Activated naive CD8-positive, alpha-beta T cell treated with anti-CD3 and anti-CD28 coated beads for 36 hours (primary cell): ENCODE results near the gene PIK3CA. TPM values are rescaled to one million over a fixed set of nuclear protein-coding genes. Genes with fewer than 3 reads are reported as not detected.
"Not testable (repeated sequence)": the region's sequence is repeated elsewhere in the genome, so short reads cannot be mapped to it uniquely, and the experiment has no call there.

ENCODE experiments used
- DNase-seq: peaks from one replicate; pipeline ENCODE4 v3.0.0; 2021
- H3K27ac Mint-ChIP-seq: one replicate; pipeline ENCODE4 v1.8.0; 2022; ENCODE audit warnings: mild to moderate bottlenecking, moderate library complexity, mixed read lengths
- H3K27me3 Mint-ChIP-seq: one replicate; pipeline ENCODE4 v1.8.0; 2022; ENCODE audit warnings: mild to moderate bottlenecking, mixed read lengths
- H3K36me3 Mint-ChIP-seq: one replicate; pipeline ENCODE4 v1.8.0; 2021; ENCODE audit warnings: mild to moderate bottlenecking, mixed read lengths
- H3K4me1 Mint-ChIP-seq: one replicate; pipeline ENCODE4 v1.8.0; 2021; ENCODE audit warnings: mixed read lengths
- H3K4me3 Mint-ChIP-seq: one replicate; pipeline ENCODE4 v1.8.0; 2022; ENCODE audit warnings: mild to moderate bottlenecking, moderate library complexity, mixed read lengths
- H3K9me3 Mint-ChIP-seq: one replicate; pipeline ENCODE4 v1.8.0; 2022; ENCODE audit warnings: mixed read lengths
- total RNA-seq, 2 experiments: library from RNA; stranded (reverse); gene quantifications; one replicate each; pipeline ENCODE4 v1.2.3, GENCODE V29; 2021

Gene PIK3CA
- total RNA-seq, 2 experiments from 2014 or later = 16.8 to 19.0 TPM

- DNase-seq, H3K27ac Mint-ChIP-seq, H3K4me3 Mint-ChIP-seq, H3K27me3 Mint-ChIP-seq, H3K36me3 Mint-ChIP-seq: not testable (repeated sequence)
- Mint-ChIP-seq H3K4me1 (peaks cover 11% of the 10 kb centered on the region), H3K9me3 (peaks cover 20% of the 10 kb centered on the region)
These were observed 109.6 kb downstream of the PIK3CA start for GRCh38 chr3:179257742-179258141.

- peaks cover 11% of the 10 kb centered on the region for H3K4me1 Mint-ChIP-seq
- no peaks in the 10 kb centered on the region for H3K27me3 Mint-ChIP-seq
- DNase-seq = no peak
- peaks cover 20% of the 10 kb centered on the region for H3K9me3 Mint-ChIP-seq
- H3K27ac Mint-ChIP-seq = no peak overlapping the region
- H3K36me3 Mint-ChIP-seq = peaks cover 7% of the 10 kb centered on the region
- no peak overlapping the region for H3K4me3 Mint-ChIP-seq
These were observed 110.7 kb downstream of the PIK3CA start for GRCh38 chr3:179258820-179259219.

GRCh38 chr3:179259959-179260756 lies 112.0 kb downstream of the PIK3CA start:
- H3K36me3 Mint-ChIP-seq, DNase-seq, H3K4me3 Mint-ChIP-seq, H3K27ac Mint-ChIP-seq, H3K27me3 Mint-ChIP-seq: not testable (repeated sequence)
- Mint-ChIP-seq H3K9me3 (peaks cover 20% of the 10 kb centered on the region), H3K4me1 (peaks cover 11% of the 10 kb centered on the region)

DNA sequence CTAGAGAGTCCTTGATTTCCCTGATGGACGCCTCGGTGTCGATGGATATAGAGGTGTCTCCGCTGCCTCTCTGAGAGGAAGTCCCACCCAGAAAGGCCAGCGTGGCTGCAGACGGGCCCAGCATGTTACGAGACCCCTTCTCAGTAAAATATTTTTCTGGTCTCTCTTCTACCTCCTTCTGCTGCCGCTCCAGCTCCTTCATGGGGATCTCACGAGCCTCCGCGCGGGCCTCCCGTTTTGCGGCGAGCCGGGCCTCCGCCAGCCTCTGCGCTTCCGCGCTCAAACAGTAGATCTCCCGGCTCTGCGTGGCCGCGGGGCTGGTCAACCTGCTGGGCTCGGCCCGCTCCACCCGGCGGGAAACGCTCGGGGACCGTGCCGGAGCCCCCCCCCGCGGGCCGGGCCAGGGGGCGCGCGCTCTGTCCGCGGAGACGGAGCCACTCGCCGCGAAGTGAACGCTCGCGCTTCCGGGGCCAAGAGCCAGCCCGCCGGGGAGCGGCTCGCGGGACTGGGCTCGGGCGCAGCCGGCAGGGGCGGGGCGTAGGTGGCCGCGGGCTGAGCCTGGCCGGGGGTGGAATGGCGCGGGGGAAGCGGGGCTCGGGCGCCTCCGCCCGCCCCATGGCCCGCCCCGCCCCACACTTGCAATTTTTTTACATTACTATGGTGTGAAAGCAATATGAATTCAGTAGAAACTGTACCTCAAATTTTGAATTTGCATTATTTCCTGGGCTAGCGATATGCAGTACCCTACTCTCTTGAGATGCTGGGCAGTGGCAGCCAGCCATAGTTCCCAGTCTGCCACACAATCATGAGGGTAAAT lies 113.0 kb downstream of the PIK3CA start:
- peaks cover 11% of the 10 kb centered on the region for H3K4me1 Mint-ChIP-seq
- H3K27me3 Mint-ChIP-seq = no peaks in the 10 kb centered on the region
- peak; percentile 81 for DNase-seq
- no peak overlapping the region for H3K27ac Mint-ChIP-seq
- H3K4me3 Mint-ChIP-seq = peak overlapping the region; percentile 67
- H3K9me3 Mint-ChIP-seq = peaks cover 20% of the 10 kb centered on the region
- peaks cover 5% of the 10 kb centered on the region for H3K36me3 Mint-ChIP-seq

DNA sequence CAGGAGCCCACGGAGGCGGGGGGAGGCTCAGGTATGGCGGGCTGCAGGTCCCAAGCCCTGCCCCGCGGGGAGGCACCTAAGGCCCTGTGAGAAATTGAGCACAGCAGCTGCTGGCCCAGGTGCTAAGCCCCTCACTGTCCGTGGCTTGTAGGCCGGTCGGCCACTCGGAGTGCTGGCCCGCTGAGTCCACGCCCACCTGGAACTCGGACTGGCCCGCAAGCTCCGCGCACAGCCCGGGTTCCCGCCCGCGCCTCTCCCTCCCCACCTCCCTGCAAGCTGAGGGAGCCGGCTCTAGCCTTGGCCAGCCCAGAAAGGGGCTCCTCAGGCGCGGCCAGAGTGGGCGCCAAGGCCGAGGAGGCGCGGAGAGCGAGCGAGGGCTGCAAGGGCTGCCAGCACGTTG lies 115.0 kb downstream of the PIK3CA start:
- peaks cover 3% of the 10 kb centered on the region for H3K27me3 Mint-ChIP-seq
- no peak overlapping the region for H3K27ac Mint-ChIP-seq
- H3K36me3 Mint-ChIP-seq = peaks cover 5% of the 10 kb centered on the region
- H3K9me3 Mint-ChIP-seq = peaks cover 17% of the 10 kb centered on the region
- DNase-seq = no peak
- no peak overlapping the region for H3K4me3 Mint-ChIP-seq
- peaks cover 11% of the 10 kb centered on the region for H3K4me1 Mint-ChIP-seq

GRCh38 chr3:179264449-179264848 lies 116.3 kb downstream of the PIK3CA start:
- Mint-ChIP-seq H3K27ac (no peak overlapping the region), H3K4me3 (no peak overlapping the region), H3K4me1 (peaks cover 14% of the 10 kb centered on the region), H3K27me3 (peaks cover 9% of the 10 kb centered on the region), H3K36me3 (peaks cover 5% of the 10 kb centered on the region), H3K9me3 (peaks cover 13% of the 10 kb centered on the region)
- no peak for DNase-seq

DNA sequence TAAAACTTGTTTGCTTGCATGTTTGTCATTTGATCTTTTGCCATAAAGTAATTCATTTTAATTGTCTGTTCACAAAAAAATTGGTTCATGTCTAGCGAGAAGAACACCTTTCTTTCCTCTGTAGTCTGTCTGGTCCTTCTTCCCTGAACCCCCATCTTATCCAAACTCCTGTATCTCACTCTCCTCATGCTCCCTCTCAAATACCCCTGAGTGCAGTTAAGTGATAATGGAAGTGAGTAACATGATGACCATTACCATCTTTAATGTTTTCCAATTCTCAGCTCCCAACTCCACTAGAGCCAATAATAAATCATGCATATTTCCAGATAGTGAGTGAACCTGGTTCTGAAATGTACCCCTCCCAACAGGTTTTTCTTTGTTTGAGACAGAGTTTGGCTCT lies 116.9 kb downstream of the PIK3CA start:
- Mint-ChIP-seq H3K27me3 (peaks cover 9% of the 10 kb centered on the region), H3K4me1 (peaks cover 14% of the 10 kb centered on the region), H3K4me3 (no peak overlapping the region), H3K27ac (no peak overlapping the region), H3K9me3 (peaks cover 8% of the 10 kb centered on the region), H3K36me3 (peaks cover 5% of the 10 kb centered on the region)
- no peak for DNase-seq

- peaks cover 8% of the 10 kb centered on the region for H3K4me1 Mint-ChIP-seq
- peaks cover 9% of the 10 kb centered on the region for H3K27me3 Mint-ChIP-seq
- peaks cover 1% of the 10 kb centered on the region for H3K9me3 Mint-ChIP-seq
- H3K27ac Mint-ChIP-seq = no peak overlapping the region
- DNase-seq = no peak
- no peaks in the 10 kb centered on the region for H3K36me3 Mint-ChIP-seq
- H3K4me3 Mint-ChIP-seq = no peak overlapping the region
These were observed 117.7 kb downstream of the PIK3CA start for GRCh38 chr3:179265875-179266274.

GRCh38 chr3:179266701-179267211 lies 118.6 kb downstream of the PIK3CA start:
- Mint-ChIP-seq H3K27ac (no peak overlapping the region), H3K9me3 (no peaks in the 10 kb centered on the region), H3K4me3 (no peak overlapping the region), H3K4me1 (peaks cover 6% of the 10 kb centered on the region), H3K27me3 (peaks cover 9% of the 10 kb centered on the region), H3K36me3 (no peaks in the 10 kb centered on the region)
- no peak for DNase-seq

DNA sequence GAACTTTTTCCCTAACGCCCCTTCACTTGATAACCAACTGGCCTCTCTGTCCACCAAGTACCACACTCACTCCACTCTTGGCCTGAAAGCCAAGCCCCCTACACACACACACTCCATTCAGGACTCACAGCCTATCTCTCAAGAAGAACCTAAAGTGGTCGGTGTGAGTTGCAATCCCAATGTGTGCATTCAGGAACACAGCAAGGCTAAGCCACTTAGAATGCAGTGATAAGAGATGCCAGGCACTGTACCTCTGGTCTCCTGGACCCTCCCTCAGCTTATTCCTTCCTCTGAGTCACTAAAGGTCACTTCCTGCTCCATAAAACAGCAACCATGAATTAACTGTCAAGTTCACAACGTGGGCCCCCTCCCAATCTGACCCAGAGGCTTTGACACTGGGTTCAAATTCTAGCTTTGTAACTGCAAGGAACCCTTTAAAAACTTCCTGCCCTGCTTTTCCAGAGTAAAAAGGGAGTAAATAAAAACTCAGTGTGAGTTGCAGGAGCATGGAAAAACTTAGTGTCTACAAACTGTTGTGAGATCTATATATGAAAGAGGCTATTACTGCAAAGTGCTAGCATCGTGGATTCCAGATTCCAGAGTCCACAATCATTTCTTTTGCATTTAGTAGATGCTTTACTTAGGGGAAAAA lies 120.4 kb downstream of the PIK3CA start:
- H3K36me3 Mint-ChIP-seq = no peaks in the 10 kb centered on the region
- no peak overlapping the region for H3K4me3 Mint-ChIP-seq
- H3K27ac Mint-ChIP-seq = no peak overlapping the region
- DNase-seq = no peak
- H3K4me1 Mint-ChIP-seq = peaks cover 3% of the 10 kb centered on the region
- H3K9me3 Mint-ChIP-seq = no peaks in the 10 kb centered on the region
- H3K27me3 Mint-ChIP-seq = peaks cover 9% of the 10 kb centered on the region

DNA sequence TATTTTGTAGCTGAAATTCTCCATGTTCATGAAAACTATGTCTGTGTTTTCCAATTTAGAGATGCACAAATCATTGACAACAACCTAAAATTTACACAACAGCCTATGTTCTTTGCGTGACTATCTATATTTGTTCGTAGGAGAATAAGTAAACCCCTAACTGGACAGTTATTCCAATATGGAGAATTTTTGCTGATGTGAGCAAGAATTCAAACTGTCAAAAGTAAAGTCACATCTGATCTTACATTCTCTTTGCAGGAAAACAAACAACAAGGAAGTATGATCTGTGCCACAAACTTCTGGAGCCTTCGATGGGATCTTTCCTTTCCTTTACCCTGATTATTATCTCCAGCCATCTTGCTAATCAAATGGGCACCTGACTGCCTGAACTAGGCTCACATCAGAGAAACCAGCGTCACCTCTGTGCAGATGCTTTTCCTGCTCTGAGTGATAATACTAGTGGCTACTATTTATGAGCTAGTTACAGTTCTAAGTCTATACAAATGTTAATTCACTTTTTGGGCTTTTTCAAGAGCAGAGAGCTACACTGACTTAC lies 121.1 kb downstream of the PIK3CA start:
- Mint-ChIP-seq H3K27me3 (peaks cover 9% of the 10 kb centered on the region), H3K9me3 (no peaks in the 10 kb centered on the region), H3K27ac (no peak overlapping the region), H3K4me3 (no peak overlapping the region), H3K4me1 (peaks cover 3% of the 10 kb centered on the region), H3K36me3 (no peaks in the 10 kb centered on the region)
- DNase-seq = no peak

DNA sequence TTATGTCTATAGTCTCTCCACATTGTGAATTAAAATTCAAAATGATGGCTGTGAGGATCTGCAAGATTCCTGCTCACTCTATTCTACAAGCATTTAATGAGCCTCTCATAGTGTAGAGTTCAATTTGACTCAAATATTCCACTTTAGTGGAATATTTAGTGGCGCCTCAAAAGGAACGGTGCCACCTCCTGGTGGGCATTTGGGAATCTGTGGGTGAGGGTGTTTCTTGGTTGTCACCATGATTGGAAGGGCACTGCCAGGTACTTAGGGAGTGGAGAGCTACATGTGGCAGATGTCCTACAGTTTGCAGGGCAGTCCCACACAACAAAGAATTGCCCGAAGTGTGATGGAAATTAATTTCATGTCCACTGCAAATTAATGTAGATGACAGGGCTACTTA lies 124.2 kb downstream of the PIK3CA start:
- H3K27ac Mint-ChIP-seq = no peak overlapping the region

GRCh38 chr3:179274434-179274833 lies 126.3 kb downstream of the PIK3CA start:
- H3K27ac Mint-ChIP-seq, DNase-seq, H3K27me3 Mint-ChIP-seq, H3K4me3 Mint-ChIP-seq, H3K36me3 Mint-ChIP-seq, H3K9me3 Mint-ChIP-seq, H3K4me1 Mint-ChIP-seq: not testable (repeated sequence)

More for the DNA sequence above, 124.2 kb downstream of the PIK3CA start:
- Mint-ChIP-seq H3K4me3 (no peak overlapping the region), H3K9me3 (no peaks in the 10 kb centered on the region), H3K4me1 (peaks cover 3% of the 10 kb centered on the region), H3K36me3 (no peaks in the 10 kb centered on the region), H3K27me3 (peaks cover 14% of the 10 kb centered on the region)
- DNase-seq = no peak

- no peak overlapping the region for H3K4me3 Mint-ChIP-seq
These were observed 127.8 kb downstream of the PIK3CA start for GRCh38 chr3:179276001-179276400.

GRCh38 chr3:179276743-179277142 lies 128.6 kb downstream of the PIK3CA start:
- H3K4me3 Mint-ChIP-seq = no peak overlapping the region
- H3K27ac Mint-ChIP-seq = no peak overlapping the region
- H3K9me3 Mint-ChIP-seq = no peaks in the 10 kb centered on the region
- no peak for DNase-seq
- H3K27me3 Mint-ChIP-seq = peaks cover 11% of the 10 kb centered on the region
- no peaks in the 10 kb centered on the region for H3K36me3 Mint-ChIP-seq
- H3K4me1 Mint-ChIP-seq = peaks cover 5% of the 10 kb centered on the region

More at GRCh38 chr3:179276001-179276400, 127.8 kb downstream of the PIK3CA start:
- peaks cover 11% of the 10 kb centered on the region for H3K27me3 Mint-ChIP-seq
- DNase-seq = no peak
- H3K36me3 Mint-ChIP-seq = no peaks in the 10 kb centered on the region
- no peak overlapping the region for H3K27ac Mint-ChIP-seq
- H3K4me1 Mint-ChIP-seq = peaks cover 5% of the 10 kb centered on the region
- H3K9me3 Mint-ChIP-seq = no peaks in the 10 kb centered on the region
